ENCODE data around the gene MTTP.

The MTTP gene

DNA sequence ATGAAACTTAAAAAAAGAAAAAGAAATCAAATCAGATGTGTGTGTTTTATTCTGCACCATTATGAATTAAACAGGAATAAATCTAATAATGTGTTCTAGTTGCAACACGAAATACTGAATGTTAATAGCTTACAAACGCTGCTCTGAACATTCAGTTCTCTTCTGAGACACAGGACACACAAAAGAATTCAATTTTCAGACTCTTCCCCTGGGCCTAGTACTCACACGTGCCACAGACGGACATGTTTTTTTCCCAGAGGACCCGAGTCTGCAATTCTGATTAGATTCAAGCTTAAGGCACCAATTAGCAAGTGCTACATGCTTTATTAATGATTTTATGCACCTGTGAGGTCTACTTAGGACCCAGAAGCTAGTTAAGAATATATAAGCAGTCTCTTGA lies 62.5 kb downstream of the MTTP start:
- intact Hi-C loops (cut with DNase I): no loop called here

DNA sequence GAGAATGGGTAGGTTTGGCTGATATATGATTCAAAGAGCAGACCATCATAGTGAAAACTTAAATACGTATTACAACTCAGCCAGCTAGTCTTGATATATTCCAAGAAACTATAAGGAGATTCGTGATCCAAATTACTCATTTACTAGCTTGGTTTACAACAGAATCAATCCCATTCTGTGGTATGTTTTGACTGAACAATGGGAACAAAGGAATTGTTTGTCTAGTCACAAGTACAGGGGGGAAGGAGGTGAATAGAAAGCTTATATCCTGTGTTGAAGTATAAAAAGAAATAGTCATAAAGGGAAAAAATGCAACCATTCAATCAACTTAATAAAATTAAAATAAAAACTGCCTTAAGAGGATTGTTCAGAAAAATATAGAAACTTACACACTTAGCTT lies 66.1 kb downstream of the MTTP start:
- DNase-seq: no peak
- intact Hi-C loops (cut with DNase I): no loop called here

More for the DNA sequence above, 62.5 kb downstream of the MTTP start:
- DNase-seq: no peak

GRCh38 chr4:99642725-99643489 lies 68.3 kb downstream of the MTTP start:
- peak in 1 of 10 donors; percentile 9 for DNase-seq
- intact Hi-C loops (cut with DNase I): no loop called here

- intact Hi-C loops (cut with DNase I): no loop called here
- no peak for DNase-seq
Measured at GRCh38 chr4:99644453-99644852, 69.8 kb downstream of the MTTP start.

DNA sequence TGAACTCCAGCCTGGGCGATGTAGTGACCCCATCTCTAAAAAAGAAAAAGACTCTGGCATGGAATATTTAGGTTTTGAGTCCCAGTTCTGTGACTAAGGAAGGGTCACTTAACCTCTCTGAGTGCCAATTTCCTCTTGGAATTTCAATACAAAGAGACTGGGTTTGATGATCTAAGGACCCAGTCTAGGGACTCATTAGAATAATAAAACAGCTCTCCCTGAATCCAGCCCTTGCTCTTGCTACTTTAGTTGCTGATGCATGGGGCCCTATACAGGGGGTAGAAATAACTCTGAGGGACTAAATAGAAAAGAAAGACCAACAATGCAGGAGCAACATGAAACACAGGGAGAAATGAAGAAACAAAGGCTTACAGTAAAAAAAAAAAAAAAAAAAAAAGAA lies 70.4 kb downstream of the MTTP start:
- intact Hi-C loops (cut with DNase I): no loop called here
- DNase-seq: no peak

DNA sequence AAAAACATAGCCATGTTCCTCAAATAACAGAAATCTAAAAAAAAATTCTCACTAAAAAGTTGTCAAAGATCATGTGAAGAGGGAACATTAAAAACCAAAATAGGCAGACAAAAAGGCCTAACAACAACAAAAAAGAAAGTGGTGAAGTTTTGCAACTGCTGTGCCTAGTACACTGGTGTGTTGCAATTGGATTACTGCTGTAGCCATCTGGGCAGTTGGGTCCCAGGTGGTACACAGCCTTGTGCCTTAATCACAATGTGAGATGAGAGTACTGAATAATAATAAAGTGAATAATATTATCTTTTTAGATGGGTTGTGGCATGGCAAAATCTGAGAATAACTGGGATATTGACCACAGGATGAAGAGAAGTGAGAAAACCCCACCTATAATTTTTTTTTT lies 71.0 kb downstream of the MTTP start:
- intact Hi-C loops (cut with DNase I): no loop called here
- DNase-seq: no peak

DNA sequence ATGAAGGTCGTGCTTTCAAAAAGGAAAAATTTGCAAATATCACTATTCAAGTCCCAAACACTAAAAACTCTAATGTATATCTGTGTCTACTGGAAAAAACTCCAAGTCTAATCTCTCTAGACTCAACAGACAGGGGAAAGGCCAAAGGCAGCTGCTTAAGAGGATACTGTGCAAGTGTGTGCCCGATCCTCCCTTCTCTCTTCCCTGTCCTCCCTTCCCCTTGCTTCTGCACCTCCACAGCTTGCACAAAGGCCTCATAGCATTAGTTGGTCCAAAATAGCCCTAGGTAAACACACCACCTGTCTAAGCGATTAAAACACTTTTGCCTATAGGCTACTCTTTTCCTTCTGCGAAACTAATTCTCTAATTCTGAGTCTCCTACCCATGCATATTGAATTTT lies 72.4 kb downstream of the MTTP start:
- DNase-seq: no peak
- intact Hi-C loops (cut with DNase I): no loop called here

DNA sequence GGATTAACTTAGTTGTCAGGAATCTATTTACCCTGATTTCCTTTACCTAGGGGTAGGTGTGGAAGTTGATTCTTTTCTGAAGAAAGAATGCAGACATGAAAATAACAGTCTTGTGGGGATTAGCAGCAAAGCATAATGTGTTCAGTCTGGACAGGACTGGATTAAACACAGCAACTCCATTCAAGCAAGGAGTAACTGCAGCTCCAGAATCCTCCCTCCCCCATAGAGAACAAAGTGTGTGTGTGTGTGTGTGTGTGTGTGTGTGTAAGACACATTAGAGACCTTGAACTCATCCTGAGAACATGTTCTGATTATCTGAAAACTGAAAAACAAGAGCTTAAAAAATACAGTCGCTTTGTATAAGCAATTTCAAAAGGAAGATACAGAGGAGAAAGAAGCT lies 73.7 kb downstream of the MTTP start:
- intact Hi-C loops (cut with DNase I): no loop called here
- DNase-seq: no peak

- intact Hi-C loops (cut with DNase I): no loop called here
Measured at GRCh38 chr4:99649208-99649607, 74.6 kb downstream of the MTTP start.

DNA sequence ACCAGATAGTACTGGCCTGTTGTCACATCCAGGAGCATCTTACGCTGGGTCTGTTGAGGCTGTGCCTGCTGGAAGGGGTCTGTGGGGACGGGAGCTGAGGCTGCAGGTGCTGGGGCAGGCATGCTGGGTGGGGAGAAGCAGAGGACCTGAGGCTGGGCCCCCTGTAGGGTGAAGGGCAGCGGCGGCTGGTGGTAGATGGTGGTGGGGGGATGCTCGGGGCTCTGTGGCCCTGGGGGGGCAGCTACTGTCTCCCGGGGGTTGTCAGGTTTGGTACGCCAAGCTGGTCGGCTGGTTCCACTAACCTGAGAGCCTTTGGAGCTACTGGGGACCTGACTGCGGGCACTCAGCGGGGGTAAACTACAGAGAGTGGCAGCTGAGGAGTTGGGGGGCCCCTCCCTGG lies 75.2 kb downstream of the MTTP start:
- DNase-seq: peak in 2 of 10 donors; percentile 60 to 81
- intact Hi-C loops (cut with DNase I): no loop called here

More at GRCh38 chr4:99649208-99649607, 74.6 kb downstream of the MTTP start:
- peak in 1 of 10 donors; percentile 78 for DNase-seq

GRCh38 chr4:99651016-99651769 lies 76.6 kb downstream of the MTTP start:
- intact Hi-C loops (cut with DNase I): no loop called here
- peak in 2 of 10 donors; percentile 68 to 82 for DNase-seq

- intact Hi-C loops (cut with DNase I): no loop called here
- DNase-seq: peak in 2 of 10 donors; percentile 75 to 87
Measured at GRCh38 chr4:99651811-99652485, 77.3 kb downstream of the MTTP start.

DNA sequence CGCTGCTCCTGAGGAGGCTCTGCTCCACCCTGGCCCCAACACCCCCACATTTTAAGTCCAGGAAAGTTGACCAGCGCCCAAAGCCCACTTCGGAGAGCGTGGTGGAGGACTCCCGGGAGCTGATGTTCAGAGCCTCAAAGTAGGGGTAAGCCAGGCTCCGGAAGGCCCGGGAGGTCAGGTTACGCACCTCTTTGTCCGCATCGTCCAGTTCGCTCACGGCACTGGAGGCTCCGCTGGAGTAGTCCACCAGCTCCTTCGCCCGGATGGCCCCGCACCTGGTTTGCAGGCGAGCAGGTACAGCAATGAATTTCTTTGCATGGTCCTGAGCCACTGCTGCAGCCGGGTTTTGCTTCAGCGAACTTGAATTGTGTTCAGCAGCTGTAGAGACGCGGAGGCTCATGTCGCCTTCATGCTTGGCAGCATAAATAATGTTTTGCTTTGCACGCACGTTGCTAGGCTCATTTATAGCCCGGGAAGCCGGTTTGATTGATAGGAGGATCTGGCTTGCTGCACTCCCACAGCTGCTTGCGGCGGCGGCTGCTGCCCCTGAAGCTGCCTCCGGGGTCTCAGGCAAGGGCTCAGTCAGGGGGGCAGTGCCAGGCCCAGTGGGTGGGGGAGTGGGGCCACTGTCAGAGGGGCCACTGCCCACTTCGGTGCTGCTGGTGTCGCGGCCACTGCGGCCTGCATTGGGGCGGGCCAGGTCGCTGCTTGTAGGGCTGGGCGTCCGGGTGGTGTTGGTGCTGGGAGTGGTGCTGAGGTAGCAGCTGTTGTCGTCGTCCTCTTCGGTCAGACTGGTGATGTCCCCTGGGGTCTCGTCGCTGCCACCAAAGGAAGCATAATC lies 78.2 kb downstream of the MTTP start:
- intact Hi-C loops (cut with DNase I): no loop called here
- DNase-seq: peak in 2 of 10 donors; percentile 87 to 88

- intact Hi-C loops (cut with DNase I): no loop called here
- DNase-seq: peak in 2 of 10 donors; percentile 59 to 74
Measured at GRCh38 chr4:99653916-99654315, 79.3 kb downstream of the MTTP start.

DNA sequence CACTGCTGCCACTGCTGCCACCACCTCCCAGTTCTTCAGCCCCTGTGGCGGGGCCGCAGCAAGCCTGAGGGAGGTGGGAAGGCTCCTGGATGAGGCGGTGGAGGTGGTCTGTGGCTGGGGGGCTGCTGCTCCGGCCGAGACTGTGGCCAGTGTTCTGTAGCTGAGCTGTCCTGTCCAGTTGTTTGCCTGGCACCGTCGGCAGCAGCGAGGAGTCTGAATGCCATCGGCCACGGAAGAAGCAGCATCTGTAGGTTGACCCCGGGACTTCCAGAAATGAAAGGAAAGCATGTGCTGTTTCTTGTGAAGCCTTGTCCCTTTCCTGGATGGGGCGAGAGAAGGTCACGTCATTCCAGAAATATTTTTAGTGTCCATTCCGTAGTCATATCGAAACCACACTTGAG lies 79.7 kb downstream of the MTTP start:
- intact Hi-C loops (cut with DNase I): no loop called here
- peak in 2 of 10 donors; percentile 77 to 79 for DNase-seq

DNA sequence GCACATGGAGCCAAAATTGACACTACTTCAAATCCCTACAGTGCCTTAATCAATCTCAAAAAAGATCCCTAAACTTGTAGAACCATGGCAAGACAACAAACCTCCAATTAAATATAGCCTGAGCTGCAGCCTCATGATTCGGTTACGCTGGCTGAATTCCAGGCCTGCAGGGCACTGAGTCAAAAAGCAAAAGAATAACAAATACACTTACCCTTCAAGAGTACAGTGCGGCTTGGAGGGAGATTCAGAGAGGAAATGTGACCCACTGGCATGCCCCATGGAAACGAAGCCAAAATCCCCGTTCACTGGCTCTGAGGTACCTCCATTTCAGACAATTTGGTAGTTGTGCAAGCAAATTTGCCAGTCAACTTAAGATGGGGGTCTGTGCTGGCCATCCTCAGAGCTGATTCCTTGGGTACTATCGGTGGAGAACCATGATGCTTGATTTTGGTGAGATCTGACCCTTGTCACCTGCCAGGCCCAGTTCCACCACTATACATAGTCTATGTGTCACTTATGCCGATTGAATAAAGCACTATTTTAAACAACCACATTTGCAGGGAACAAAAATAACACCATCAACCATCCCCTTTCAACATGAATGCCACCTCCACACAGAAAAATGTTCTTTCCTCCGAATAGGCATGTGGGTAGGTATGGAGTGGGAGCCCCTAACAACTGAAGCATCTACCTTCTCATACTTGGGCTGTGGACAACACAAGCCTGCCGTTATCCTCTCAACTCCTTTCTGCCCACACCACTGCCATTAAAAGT lies 80.9 kb downstream of the MTTP start:
- no peak for DNase-seq
- intact Hi-C loops (cut with DNase I): no loop called here

DNA sequence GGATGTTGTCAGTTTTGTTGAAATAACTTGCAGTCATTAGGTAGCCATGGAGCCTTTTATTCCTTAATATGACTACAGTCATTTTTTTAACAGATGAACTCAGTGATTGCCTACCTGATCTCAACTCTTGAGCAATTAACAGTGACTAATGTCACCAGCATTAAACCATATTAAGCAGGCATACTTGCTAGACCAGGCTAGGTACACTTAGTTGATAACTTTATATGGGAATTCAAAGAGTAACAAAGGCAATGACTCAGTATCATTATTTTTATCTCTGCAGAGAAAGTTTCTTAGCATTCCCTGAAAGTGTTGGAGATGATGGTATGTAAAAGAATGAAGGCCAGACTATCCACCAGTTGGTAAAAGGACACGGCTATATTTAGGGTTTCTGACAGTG lies 83.2 kb downstream of the MTTP start, which contains the start of gene C4orf54:
Gene C4orf54, minus strand, starts transcription at position 31 of the 400 bp plus-strand sequence. CDS start 3,180 bp downstream, outside the sequence.
- intact Hi-C loops (cut with DNase I): no loop called here
- DNase-seq: no peak

- intact Hi-C loops (cut with DNase I): no loop called here
- DNase-seq: no peak
Measured at GRCh38 chr4:99658666-99659065, 84.0 kb downstream of the MTTP start.

DNA sequence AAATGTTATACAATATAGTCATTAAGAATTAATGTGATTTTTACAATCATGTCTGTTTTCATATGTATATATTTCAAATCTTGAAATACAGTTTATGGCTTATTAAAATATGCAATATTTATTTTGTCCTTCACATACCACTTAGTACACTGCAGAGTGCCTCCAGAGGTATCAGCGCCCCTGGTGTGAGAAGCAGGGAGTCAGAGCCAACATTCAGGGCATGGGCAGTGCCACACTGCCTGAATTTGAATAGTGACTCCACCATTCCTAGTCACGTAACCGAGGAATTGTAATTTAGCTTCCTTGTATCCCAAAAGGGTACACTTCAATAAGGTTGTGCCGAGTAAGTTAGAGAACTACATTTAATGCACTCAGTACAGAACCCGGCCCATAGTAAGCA lies 87.3 kb downstream of the MTTP start:
- no peak for DNase-seq
- intact Hi-C loops (cut with DNase I): no loop called here

Data from posterior cingulate gyrus (tissue), 11 donors.